ENCODE measurements around the gene CD68. TPM values are rescaled to one million over a fixed set of nuclear protein-coding genes. Genes with fewer than 3 reads are reported as not detected.
A peak's percentile ranks its signal among the peaks of the same experiment; 100 is the strongest.

Gene CD68
- total RNA-seq, 1 donor from 2014 or later: 667 TPM

GRCh38 chr17:7570351-7570750 is 9.1 kb upstream of the CD68 start:
- Histone ChIP-seq H3K27ac (no peak overlapping the region), H3K4me3 (no peak overlapping the region), H3K36me3 (peaks cover 74% of the 10 kb centered on the region), H3K27me3 (ENCODE audit: low read depth) (no peaks in the 10 kb centered on the region), H3K9me3 (no peaks in the 10 kb centered on the region), H3K4me1 (peaks cover 30% of the 10 kb centered on the region)
- intact Hi-C loops (cut with DNase I): no loop called here
- no peak for ATAC-seq
- no peak for DNase-seq
- TF ChIP-seq, protein P1, sequence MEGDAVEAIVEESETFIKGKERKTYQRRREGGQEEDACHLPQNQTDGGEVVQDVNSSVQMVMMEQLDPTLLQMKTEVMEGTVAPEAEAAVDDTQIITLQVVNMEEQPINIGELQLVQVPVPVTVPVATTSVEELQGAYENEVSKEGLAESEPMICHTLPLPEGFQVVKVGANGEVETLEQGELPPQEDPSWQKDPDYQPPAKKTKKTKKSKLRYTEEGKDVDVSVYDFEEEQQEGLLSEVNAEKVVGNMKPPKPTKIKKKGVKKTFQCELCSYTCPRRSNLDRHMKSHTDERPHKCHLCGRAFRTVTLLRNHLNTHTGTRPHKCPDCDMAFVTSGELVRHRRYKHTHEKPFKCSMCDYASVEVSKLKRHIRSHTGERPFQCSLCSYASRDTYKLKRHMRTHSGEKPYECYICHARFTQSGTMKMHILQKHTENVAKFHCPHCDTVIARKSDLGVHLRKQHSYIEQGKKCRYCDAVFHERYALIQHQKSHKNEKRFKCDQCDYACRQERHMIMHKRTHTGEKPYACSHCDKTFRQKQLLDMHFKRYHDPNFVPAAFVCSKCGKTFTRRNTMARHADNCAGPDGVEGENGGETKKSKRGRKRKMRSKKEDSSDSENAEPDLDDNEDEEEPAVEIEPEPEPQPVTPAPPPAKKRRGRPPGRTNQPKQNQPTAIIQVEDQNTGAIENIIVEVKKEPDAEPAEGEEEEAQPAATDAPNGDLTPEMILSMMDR (IDR thresholded peaks at IDR 0.05): no peak

- H3K4me1 ChIP-seq: peaks cover 49% of the 10 kb centered on the region
- ATAC-seq: no peak
- no peaks in the 10 kb centered on the region for H3K27me3 ChIP-seq (ENCODE audit: low read depth)
- TF ChIP-seq, protein P1 (IDR thresholded peaks at IDR 0.05): no peak
- intact Hi-C loops (cut with DNase I): no loop called here
- peaks cover 74% of the 10 kb centered on the region for H3K36me3 ChIP-seq
- H3K9me3 ChIP-seq: no peaks in the 10 kb centered on the region
- H3K27ac ChIP-seq: peak overlapping the region; percentile 83
- DNase-seq: no peak
- peak overlapping the region; percentile 81 for H3K4me3 ChIP-seq
Measured at GRCh38 chr17:7572338-7572587, 7.2 kb upstream of the CD68 start.

GRCh38 chr17:7572588-7573323 is 6.7 kb upstream of the CD68 start:
- H3K27me3 ChIP-seq (ENCODE audit: low read depth): no peaks in the 10 kb centered on the region
- ATAC-seq: peak; percentile 95 to 96
- peaks cover 75% of the 10 kb centered on the region for H3K36me3 ChIP-seq
- intact Hi-C loops (cut with DNase I): no loop called here
- H3K9me3 ChIP-seq: no peaks in the 10 kb centered on the region
- DNase-seq: peak; percentile 99
- H3K4me1 ChIP-seq: peaks cover 54% of the 10 kb centered on the region
- TF ChIP-seq, protein P1 (IDR thresholded peaks at IDR 0.05): no peak
- peak overlapping the region; percentile 81 for H3K4me3 ChIP-seq
- H3K27ac ChIP-seq: peak overlapping the region; percentile 97

- TF ChIP-seq, protein P1 (IDR thresholded peaks at IDR 0.05): no peak
- peak; percentile 93 for DNase-seq
- peak; percentile 81 to 87 for ATAC-seq
- intact Hi-C loops (cut with DNase I): no loop called here
- Histone ChIP-seq H3K36me3 (peaks cover 78% of the 10 kb centered on the region), H3K9me3 (no peaks in the 10 kb centered on the region), H3K4me1 (peaks cover 60% of the 10 kb centered on the region), H3K27me3 (ENCODE audit: low read depth) (no peaks in the 10 kb centered on the region), H3K27ac (peak overlapping the region; percentile 97), H3K4me3 (peak overlapping the region; percentile 81)
Measured at GRCh38 chr17:7573324-7574080, 5.9 kb upstream of the CD68 start.

DNA sequence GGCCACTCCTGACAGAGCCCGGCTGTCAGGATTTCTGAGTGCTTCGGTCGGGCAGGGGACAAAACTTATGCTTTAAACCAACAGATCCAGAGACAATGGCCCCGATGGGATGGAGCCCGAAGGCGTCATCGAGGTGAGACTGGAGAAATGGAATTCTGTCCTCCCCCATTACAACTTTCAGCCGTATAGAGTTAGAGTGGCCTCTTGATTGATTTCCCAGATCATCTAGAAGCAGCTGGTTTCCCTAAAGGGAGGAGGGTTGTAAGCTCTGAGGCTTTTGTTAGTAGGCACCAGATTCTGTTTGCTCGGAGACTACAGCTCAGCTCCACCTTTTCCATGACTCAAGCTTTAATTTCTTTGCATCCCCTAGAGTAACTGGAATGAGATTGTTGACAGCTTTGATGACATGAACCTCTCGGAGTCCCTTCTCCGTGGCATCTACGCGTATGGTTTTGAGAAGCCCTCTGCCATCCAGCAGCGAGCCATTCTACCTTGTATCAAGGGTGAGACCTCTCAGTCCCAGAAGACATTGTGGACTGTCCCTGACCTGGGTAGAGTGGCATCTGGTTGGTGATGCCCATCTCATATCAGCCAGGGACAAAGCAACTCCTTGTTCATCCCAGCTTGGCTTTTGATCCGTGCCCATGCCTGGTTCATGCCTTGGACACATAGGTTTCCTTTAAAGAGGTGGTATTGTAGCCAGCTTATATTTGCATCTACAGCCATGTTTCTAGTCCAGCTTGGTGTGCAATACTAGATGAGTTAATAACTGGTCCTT is 5.1 kb upstream of the CD68 start:
- H3K27me3 ChIP-seq (ENCODE audit: low read depth): no peaks in the 10 kb centered on the region
- peak overlapping the region; percentile 81 for H3K4me3 ChIP-seq
- H3K4me1 ChIP-seq: peaks cover 68% of the 10 kb centered on the region
- peaks cover 77% of the 10 kb centered on the region for H3K36me3 ChIP-seq
- intact Hi-C loops (cut with DNase I): no loop called here
- DNase-seq: no peak
- peak overlapping the region; percentile 97 for H3K27ac ChIP-seq
- H3K9me3 ChIP-seq: no peaks in the 10 kb centered on the region
- ATAC-seq: no peak
- TF ChIP-seq, protein P1 (IDR thresholded peaks at IDR 0.05): no peak

Measured in lower lobe of right lung (tissue), 2 donors.